Measurements from ENCODE around the gene PDSS2.

DNA sequence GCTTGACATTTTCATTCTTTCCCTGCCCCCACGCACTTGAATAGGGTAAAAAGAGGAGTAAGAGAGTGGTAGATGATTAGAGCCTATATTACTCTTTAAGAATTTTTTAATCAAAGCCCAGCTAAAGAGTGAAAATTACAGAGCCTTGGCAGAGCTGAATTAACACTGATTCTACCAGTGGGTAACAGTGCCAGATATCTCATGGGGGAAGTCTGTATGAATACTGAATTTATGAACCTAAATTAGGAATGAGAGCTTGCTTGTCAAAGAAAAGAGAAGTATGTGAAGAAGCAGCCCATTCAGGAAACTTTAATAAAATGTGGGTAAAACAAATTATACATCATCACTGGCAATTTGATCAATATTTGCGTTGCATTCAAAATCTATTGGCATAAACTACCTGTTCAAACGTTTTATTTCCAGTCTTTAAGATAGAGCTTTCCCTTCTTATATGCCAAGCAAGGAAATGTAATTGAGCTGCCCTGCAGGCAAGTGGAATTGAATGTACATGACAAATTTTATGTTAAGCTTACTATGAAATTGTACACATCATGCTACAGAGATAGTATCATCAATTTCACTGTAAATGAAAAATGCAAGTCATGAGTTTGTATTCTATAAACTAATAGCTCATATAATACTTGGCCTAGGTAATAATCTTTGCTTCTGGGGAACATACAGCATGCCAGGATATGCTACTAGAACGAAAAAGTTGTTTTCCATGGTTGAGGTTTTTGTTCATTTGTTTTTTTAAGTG is 45.1 kb upstream of the PDSS2 start:
- TF ChIP-seq, protein P1, sequence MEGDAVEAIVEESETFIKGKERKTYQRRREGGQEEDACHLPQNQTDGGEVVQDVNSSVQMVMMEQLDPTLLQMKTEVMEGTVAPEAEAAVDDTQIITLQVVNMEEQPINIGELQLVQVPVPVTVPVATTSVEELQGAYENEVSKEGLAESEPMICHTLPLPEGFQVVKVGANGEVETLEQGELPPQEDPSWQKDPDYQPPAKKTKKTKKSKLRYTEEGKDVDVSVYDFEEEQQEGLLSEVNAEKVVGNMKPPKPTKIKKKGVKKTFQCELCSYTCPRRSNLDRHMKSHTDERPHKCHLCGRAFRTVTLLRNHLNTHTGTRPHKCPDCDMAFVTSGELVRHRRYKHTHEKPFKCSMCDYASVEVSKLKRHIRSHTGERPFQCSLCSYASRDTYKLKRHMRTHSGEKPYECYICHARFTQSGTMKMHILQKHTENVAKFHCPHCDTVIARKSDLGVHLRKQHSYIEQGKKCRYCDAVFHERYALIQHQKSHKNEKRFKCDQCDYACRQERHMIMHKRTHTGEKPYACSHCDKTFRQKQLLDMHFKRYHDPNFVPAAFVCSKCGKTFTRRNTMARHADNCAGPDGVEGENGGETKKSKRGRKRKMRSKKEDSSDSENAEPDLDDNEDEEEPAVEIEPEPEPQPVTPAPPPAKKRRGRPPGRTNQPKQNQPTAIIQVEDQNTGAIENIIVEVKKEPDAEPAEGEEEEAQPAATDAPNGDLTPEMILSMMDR (IDR thresholded peaks at IDR 0.05), result no peak
- no peak for TF ChIP-seq POLR2AphosphoS5 (IDR thresholded peaks at IDR 0.05)

Measured in suprapubic skin (tissue), 3 donors.